Small intestine (tissue), 7 donors: ENCODE results near the gene KLK15. TPM values are rescaled to one million over a fixed set of nuclear protein-coding genes. Genes with fewer than 3 reads are reported as not detected.

Source experiments
- DNase-seq, 2 donors: peaks; one replicate each; pipeline versions ENCODE4 v3.0.0 to v3.0.0-alpha.2; 2013
- FAIRE-seq: peaks from 2 replicates; lab custom pipeline; 2012; peaks lifted over from hg19 to GRCh38; lab: Jason Lieb, UNC
- H3K27ac ChIP-seq, 3 donors: one replicate each; pipeline ENCODE4 v1.5.1; 2013; ENCODE audit warnings: low read length in 2 of 3, mild to moderate bottlenecking in 2 of 3, control low read depth in 1 of 3, inconsistent platforms in 1 of 3, low read depth in 1 of 3, moderate library complexity in 1 of 3
- H3K27me3 ChIP-seq, 3 donors: one replicate each; pipeline ENCODE4 v1.6.1; 2013; ENCODE audit warnings: low read length in 3 of 3, inconsistent platforms in 1 of 3; ENCODE audit not compliant: control insufficient read depth in 3 of 3, insufficient read depth in 3 of 3
- H3K36me3 ChIP-seq, 3 donors: one replicate each; pipeline ENCODE4 v1.6.1; 2013; ENCODE audit warnings: low read length in 3 of 3, inconsistent platforms in 1 of 3, low read depth in 1 of 3, mild to moderate bottlenecking in 1 of 3, moderate library complexity in 1 of 3; ENCODE audit not compliant: control insufficient read depth in 3 of 3, insufficient read depth in 2 of 3
- H3K4me1 ChIP-seq, 3 donors: one replicate each; pipeline ENCODE4 v1.6.1; 2013; ENCODE audit warnings: low read length in 2 of 3, inconsistent platforms in 1 of 3, low read depth in 1 of 3, mild to moderate bottlenecking in 1 of 3, moderate library complexity in 1 of 3; ENCODE audit not compliant: control insufficient read depth in 3 of 3, insufficient read depth in 2 of 3
- H3K4me3 ChIP-seq, 3 donors: one replicate each; pipeline ENCODE4 v1.5.1; 2013; ENCODE audit warnings: low read length in 3 of 3, control low read depth in 1 of 3, inconsistent platforms in 1 of 3, low read depth in 1 of 3, mild to moderate bottlenecking in 1 of 3, moderate library complexity in 1 of 3
- H3K9me3 ChIP-seq, 2 donors: one replicate each; pipeline ENCODE4 v1.6.1; 2013; ENCODE audit warnings: low read depth in 1 of 2, low read length in 1 of 2; ENCODE audit not compliant: control insufficient read depth in 2 of 2, insufficient read depth in 1 of 2
- WGBS, 3 donors: extraction: QIAGEN DNeasy Blood & Tissue Kit; methylation state at CpG; one replicate each; pipeline ENCODE4 v1.1.7; 2013; 5-methylcytosine and 5-hydroxymethylcytosine counted together
- polyA plus RNA-seq, 4 donors: library from polyadenylated mRNA; stranded (reverse) in 3 of 4; unstranded in 1 of 4; fragments of 200-250 nt in 3 of 4; fragments of 120-200 nt in 1 of 4; gene quantifications; one replicate each; pipeline versions ENCODE4 v1.2.1 to v1.2.3, GENCODE V29; 2013
- donor health status: healthy with polysubstance abuse.
- donor health status: control.
- donor health status: control.
- donor health status: Bipolar disorder and iron deficiency.
- donor health status: healthy.

The KLK15 gene
- polyA plus RNA-seq, 4 donors, result 0.24 TPM; not detected in 3

GRCh38 chr19:50822661-50823208 lies 10.6 kb downstream of the KLK15 start:
- WGBS, 3 donors, result 74 to 87% (median 80%) methylated on average over 7 of the region's 7 CpGs
- Histone ChIP-seq H3K27me3 (peaks cover 0 to 22% (median 16%) of the 10 kb centered on the region in 3 donors), H3K9me3 (peaks cover 0 to 3% of the 10 kb centered on the region in 2 donors), H3K4me3 (no peak overlapping the region), H3K36me3 (no peaks in the 10 kb centered on the region), H3K27ac (peak overlapping the region in 1 of 3 donors; percentile 28), H3K4me1 (peaks cover 0 to 42% (median 2%) of the 10 kb centered on the region in 3 donors)
- DNase-seq (no peak), FAIRE-seq (no peak)

GRCh38 chr19:50821622-50822021 lies 11.8 kb downstream of the KLK15 start:
- WGBS, 3 donors, result 29 to 58% (median 37%) methylated on average over 8 of the region's 8 CpGs
- peak overlapping the region in 1 of 3 donors; percentile 38 for H3K27ac ChIP-seq
- peaks cover 0 to 20% (median 18%) of the 10 kb centered on the region in 3 donors for H3K27me3 ChIP-seq
- H3K9me3 ChIP-seq, result peaks cover 0 to 2% of the 10 kb centered on the region in 2 donors
- peaks cover 0 to 42% (median 2%) of the 10 kb centered on the region in 3 donors for H3K4me1 ChIP-seq
- no peaks in the 10 kb centered on the region for H3K36me3 ChIP-seq
- DNase-seq, result no peak
- no peak for FAIRE-seq
- H3K4me3 ChIP-seq, result no peak overlapping the region

GRCh38 chr19:50821248-50821612 lies 12.1 kb downstream of the KLK15 start:
- WGBS, 3 donors, result 29 to 60% (median 35%) methylated on average over 4 of the region's 4 CpGs
- no peak overlapping the region for H3K4me3 ChIP-seq
- H3K27ac ChIP-seq, result peak overlapping the region in 1 of 3 donors; percentile 38
- no peaks in the 10 kb centered on the region for H3K9me3 ChIP-seq
- H3K4me1 ChIP-seq, result peaks cover 0 to 42% (median 2%) of the 10 kb centered on the region in 3 donors
- DNase-seq (no peak), FAIRE-seq (no peak)
- H3K27me3 ChIP-seq, result peaks cover 0 to 20% (median 18%) of the 10 kb centered on the region in 3 donors
- H3K36me3 ChIP-seq, result no peaks in the 10 kb centered on the region

GRCh38 chr19:50820549-50821247 lies 12.7 kb downstream of the KLK15 start:
- Histone ChIP-seq H3K36me3 (no peaks in the 10 kb centered on the region), H3K4me1 (peaks cover 0 to 42% (median 2%) of the 10 kb centered on the region in 3 donors), H3K4me3 (no peak overlapping the region), H3K9me3 (no peaks in the 10 kb centered on the region), H3K27ac (peak overlapping the region in 2 of 3 donors; percentile 3 to 46), H3K27me3 (peaks cover 0 to 20% (median 19%) of the 10 kb centered on the region in 3 donors)
- no peak for FAIRE-seq
- 4 to 7% (median 6%) methylated on average over 13 to 20 of the region's 21 CpGs for WGBS, 3 donors
- DNase-seq, result peak; percentile 76 to 79

- Histone ChIP-seq H3K27me3 (peaks cover 0 to 26% (median 25%) of the 10 kb centered on the region in 3 donors), H3K4me3 (no peak overlapping the region), H3K27ac (no peak overlapping the region), H3K4me1 (peaks cover 0 to 42% (median 2%) of the 10 kb centered on the region in 3 donors), H3K9me3 (no peaks in the 10 kb centered on the region), H3K36me3 (no peaks in the 10 kb centered on the region)
- DNase-seq, result peak; percentile 40 to 43
- WGBS, 3 donors, result 5 to 11% (median 10%) methylated on average over 15 of the region's 15 CpGs
- no peak for FAIRE-seq
Measured at GRCh38 chr19:50820086-50820485, 13.3 kb downstream of the KLK15 start.

- peaks cover 0 to 26% (median 26%) of the 10 kb centered on the region in 3 donors for H3K27me3 ChIP-seq
- no peak overlapping the region for H3K27ac ChIP-seq
- FAIRE-seq (no peak), DNase-seq (no peak)
- no peaks in the 10 kb centered on the region for H3K36me3 ChIP-seq
- peak overlapping the region in 1 of 3 donors; percentile 5 for H3K4me3 ChIP-seq
- H3K9me3 ChIP-seq, result no peaks in the 10 kb centered on the region
- 18 to 49% (median 20%) methylated on average over 6 to 8 of the region's 8 CpGs for WGBS, 3 donors
- peaks cover 0 to 42% (median 2%) of the 10 kb centered on the region in 3 donors for H3K4me1 ChIP-seq
Measured at GRCh38 chr19:50819636-50820035, 13.7 kb downstream of the KLK15 start.

- Histone ChIP-seq H3K4me3 (peak overlapping the region in 1 of 3 donors; percentile 5), H3K27me3 (peaks cover 0 to 27% (median 26%) of the 10 kb centered on the region in 3 donors), H3K27ac (no peak overlapping the region), H3K9me3 (no peaks in the 10 kb centered on the region), H3K4me1 (peaks cover 0 to 42% (median 2%) of the 10 kb centered on the region in 3 donors), H3K36me3 (no peaks in the 10 kb centered on the region)
- DNase-seq, result peak in 1 of 2 donors; percentile 63
- no peak for FAIRE-seq
- WGBS, 3 donors, result 48 to 65% (median 49%) methylated on average over 12 of the region's 12 CpGs
Measured at GRCh38 chr19:50818859-50819472, 14.4 kb downstream of the KLK15 start.
